Astrocyte (in vitro differentiated cells and primary cell): ENCODE results near the gene NFE2. TPM values are rescaled to one million over a fixed set of nuclear protein-coding genes. Genes with fewer than 3 reads are reported as not detected.

Experiments
- DNase-seq: peaks from one replicate; pipeline ENCODE4 v3.0.0-alpha.2; 2010; ENCODE audit warnings: low read depth
- FAIRE-seq: peaks from 2 replicates; lab custom pipeline; 2011; peaks lifted over from hg19 to GRCh38; lab: Jason Lieb, UNC
- H2AFZ ChIP-seq: 2 replicates; pipeline ENCODE4 v1.6.0; 2012; ENCODE audit warnings: low read depth, low read length, inconsistent platforms
- H3K27ac ChIP-seq: 2 replicates; pipeline ENCODE4 v1.5.1; 2011; ENCODE audit warnings: low read depth, low read length, inconsistent platforms
- H3K27me3 ChIP-seq: 2 replicates; pipeline ENCODE4 v1.6.0; 2011; ENCODE audit warnings: low read length, inconsistent platforms; ENCODE audit not compliant: insufficient read depth
- H3K36me3 ChIP-seq: 2 replicates; pipeline ENCODE4 v1.5.1; 2011; ENCODE audit warnings: low read length, inconsistent platforms; ENCODE audit not compliant: insufficient read depth
- H3K4me1 ChIP-seq: 2 replicates; pipeline ENCODE4 v1.5.1; 2011; ENCODE audit warnings: low read length, inconsistent platforms; ENCODE audit not compliant: insufficient read depth
- H3K4me2 ChIP-seq: 2 replicates; pipeline ENCODE4 v1.6.0; 2012; ENCODE audit warnings: low read length, inconsistent platforms
- H3K4me3 ChIP-seq: 2 replicates; pipeline ENCODE4 v1.5.1; 2011; ENCODE audit warnings: low read depth, mild to moderate bottlenecking, low read length, inconsistent platforms; ENCODE audit not compliant: insufficient read depth
- H3K79me2 ChIP-seq: 2 replicates; pipeline ENCODE4 v1.6.0; 2012; ENCODE audit warnings: mild to moderate bottlenecking, low read length, inconsistent platforms; ENCODE audit not compliant: insufficient read depth
- H3K9ac ChIP-seq: 2 replicates; pipeline ENCODE4 v1.6.0; 2012; ENCODE audit warnings: mild to moderate bottlenecking, low read length, inconsistent platforms
- H3K9me3 ChIP-seq: 2 replicates; pipeline ENCODE4 v1.5.1; 2012; ENCODE audit warnings: low read depth, mild to moderate bottlenecking, low read length, inconsistent platforms; ENCODE audit not compliant: insufficient read depth
- H4K20me1 ChIP-seq: 2 replicates; pipeline ENCODE4 v1.6.0; 2012; ENCODE audit warnings: low read length, inconsistent platforms; ENCODE audit not compliant: insufficient read depth
- H3K27ac Mint-ChIP-seq: one replicate; pipeline ENCODE4 v1.8.0; 2021; ENCODE audit warnings: mild to moderate bottlenecking, mixed read lengths; ENCODE audit not compliant: unreplicated experiment
- H3K27me3 Mint-ChIP-seq: one replicate; pipeline ENCODE4 v1.8.0; 2021; ENCODE audit warnings: low read depth, mixed read lengths; ENCODE audit not compliant: unreplicated experiment
- H3K36me3 Mint-ChIP-seq: one replicate; pipeline ENCODE4 v1.8.0; 2021; ENCODE audit warnings: low read depth, mixed read lengths; ENCODE audit not compliant: unreplicated experiment
- H3K4me1 Mint-ChIP-seq: one replicate; pipeline ENCODE4 v1.8.0; 2021; ENCODE audit warnings: low read depth, mixed read lengths; ENCODE audit not compliant: unreplicated experiment
- H3K4me3 Mint-ChIP-seq: one replicate; pipeline ENCODE4 v1.8.0; 2021; ENCODE audit warnings: mild to moderate bottlenecking, moderate library complexity, mixed read lengths; ENCODE audit not compliant: unreplicated experiment
- H3K9me3 Mint-ChIP-seq: one replicate; pipeline ENCODE4 v1.8.0; 2021; ENCODE audit warnings: mild to moderate bottlenecking, mixed read lengths; ENCODE audit not compliant: unreplicated experiment
- CTCF ChIP-seq: IDR thresholded peaks from 2 replicates; pipeline ENCODE4 v1.5.1; 2011; ENCODE audit warnings: low read depth, mild to moderate bottlenecking, inconsistent platforms, low read length, moderate library complexity; ENCODE audit not compliant: insufficient read depth
- EZH2 ChIP-seq: IDR thresholded peaks from 2 replicates; pipeline ENCODE4 v1.6.1; 2012; ENCODE audit warnings: mild to moderate bottlenecking, low read length, inconsistent platforms; ENCODE audit not compliant: insufficient read depth
- total RNA-seq: library from RNA; stranded (reverse); gene quantifications from 2 replicates; pipeline ENCODE4 v1.2.1, GENCODE V29; 2021

Gene NFE2
- total RNA-seq, 1 donor from 2014 or later: 0.41 TPM

GRCh38 chr12:54337280-54337842 lies 36.5 kb upstream of the NFE2 start:
- Histone ChIP-seq H3K36me3 (peaks cover 12% of the 10 kb centered on the region), H3K27ac (no peak overlapping the region), H3K9me3 (no peaks in the 10 kb centered on the region), H3K4me3 (no peak overlapping the region), H4K20me1 (peaks cover 82% of the 10 kb centered on the region), H3K4me1 (peaks cover 10% of the 10 kb centered on the region), H3K79me2 (peaks cover 65% of the 10 kb centered on the region), H3K27me3 (no peaks in the 10 kb centered on the region), H2AFZ (no peak overlapping the region), H3K4me2 (peak overlapping the region; percentile 32), H3K9ac (no peak overlapping the region)
- FAIRE-seq: no peak
- no peak for DNase-seq
- Mint-ChIP-seq H3K4me3 (no peak overlapping the region), H3K4me1 (peaks cover 38% of the 10 kb centered on the region), H3K27ac (no peak overlapping the region), H3K36me3 (peaks cover 16% of the 10 kb centered on the region), H3K9me3 (no peaks in the 10 kb centered on the region), H3K27me3 (no peaks in the 10 kb centered on the region)
- no peak for TF ChIP-seq EZH2
- TF ChIP-seq CTCF: no peak

DNA sequence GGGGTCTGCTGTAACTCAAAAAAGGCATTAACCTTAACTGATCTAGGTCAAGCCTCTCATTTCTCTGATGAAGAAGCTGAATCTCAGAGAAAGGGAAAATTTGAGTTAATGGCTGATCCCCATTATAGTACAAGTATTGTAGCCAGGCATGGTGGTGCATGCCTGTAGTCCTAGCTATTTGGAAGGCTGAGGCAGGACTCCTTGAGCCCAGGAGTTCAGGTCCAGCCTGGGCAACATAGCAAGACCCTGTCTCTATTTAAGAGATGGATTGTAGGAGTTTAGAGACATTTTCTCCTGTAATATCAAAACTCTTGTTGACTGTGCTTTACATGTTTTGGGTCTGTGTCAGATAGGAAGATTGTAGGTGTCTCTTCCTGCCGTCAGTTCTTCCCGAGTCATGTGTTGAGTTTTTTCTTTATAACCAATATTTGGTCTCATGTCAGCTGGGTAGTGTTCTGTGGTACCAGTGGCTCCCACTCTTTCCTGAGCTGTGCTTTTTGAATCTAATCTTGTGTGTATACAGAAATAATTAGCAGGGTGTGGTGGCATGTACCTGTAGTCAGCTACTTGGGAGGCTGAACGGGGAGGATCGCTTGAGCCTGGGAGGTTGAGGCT lies 32.7 kb upstream of the NFE2 start:
- H3K9me3 Mint-ChIP-seq: no peaks in the 10 kb centered on the region
- H3K27ac ChIP-seq: no peak overlapping the region
- no peak overlapping the region for H2AFZ ChIP-seq
- H3K79me2 ChIP-seq: peaks cover 81% of the 10 kb centered on the region
- H4K20me1 ChIP-seq: peaks cover 44% of the 10 kb centered on the region
- no peak overlapping the region for H3K27ac Mint-ChIP-seq
- no peaks in the 10 kb centered on the region for H3K27me3 Mint-ChIP-seq
- H3K9me3 ChIP-seq: no peaks in the 10 kb centered on the region
- peaks cover 18% of the 10 kb centered on the region for H3K4me1 ChIP-seq
- no peak overlapping the region for H3K4me3 ChIP-seq
- peaks cover 32% of the 10 kb centered on the region for H3K4me1 Mint-ChIP-seq
- no peaks in the 10 kb centered on the region for H3K27me3 ChIP-seq
- DNase-seq: no peak
- no peaks in the 10 kb centered on the region for H3K36me3 ChIP-seq
- no peak overlapping the region for H3K4me2 ChIP-seq
- no peak overlapping the region for H3K9ac ChIP-seq
- H3K4me3 Mint-ChIP-seq: no peak overlapping the region
- TF ChIP-seq CTCF (no peak), EZH2 (no peak)
- peaks cover 2% of the 10 kb centered on the region for H3K36me3 Mint-ChIP-seq
- no peak for FAIRE-seq

DNA sequence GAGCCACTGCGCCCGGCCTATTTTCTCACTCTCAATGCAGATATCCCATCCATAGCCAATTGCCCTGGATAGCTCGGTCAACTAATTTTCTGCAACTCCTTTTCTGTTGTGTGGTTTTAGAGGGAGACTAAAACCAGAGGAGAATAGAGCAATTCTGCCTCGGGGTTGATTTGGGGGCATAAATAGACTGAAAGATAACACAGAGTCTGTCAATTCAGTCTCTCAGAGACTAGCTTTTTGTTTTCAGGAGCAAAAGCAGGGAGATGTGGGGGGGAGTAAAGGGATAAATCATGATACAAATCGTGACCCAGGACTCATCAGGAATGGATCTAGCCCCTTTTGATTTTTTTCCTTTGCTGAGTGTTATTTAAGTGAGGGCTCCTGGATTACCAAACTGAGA lies 30.6 kb upstream of the NFE2 start:
- Histone ChIP-seq H3K4me3 (no peak overlapping the region), H4K20me1 (peaks cover 24% of the 10 kb centered on the region), H3K4me2 (no peak overlapping the region), H3K9me3 (no peaks in the 10 kb centered on the region), H3K27ac (no peak overlapping the region), H3K36me3 (no peaks in the 10 kb centered on the region), H2AFZ (no peak overlapping the region), H3K79me2 (peaks cover 86% of the 10 kb centered on the region), H3K27me3 (no peaks in the 10 kb centered on the region), H3K4me1 (peaks cover 19% of the 10 kb centered on the region), H3K9ac (no peak overlapping the region)
- Mint-ChIP-seq H3K9me3 (no peaks in the 10 kb centered on the region), H3K4me1 (peaks cover 25% of the 10 kb centered on the region), H3K27ac (no peak overlapping the region), H3K27me3 (no peaks in the 10 kb centered on the region), H3K4me3 (no peak overlapping the region), H3K36me3 (peaks cover 2% of the 10 kb centered on the region)
- no peak for TF ChIP-seq CTCF
- no peak for TF ChIP-seq EZH2
- FAIRE-seq: no peak
- no peak for DNase-seq
